ENCODE data around the gene NPHS1.

Gene NPHS1

DNA sequence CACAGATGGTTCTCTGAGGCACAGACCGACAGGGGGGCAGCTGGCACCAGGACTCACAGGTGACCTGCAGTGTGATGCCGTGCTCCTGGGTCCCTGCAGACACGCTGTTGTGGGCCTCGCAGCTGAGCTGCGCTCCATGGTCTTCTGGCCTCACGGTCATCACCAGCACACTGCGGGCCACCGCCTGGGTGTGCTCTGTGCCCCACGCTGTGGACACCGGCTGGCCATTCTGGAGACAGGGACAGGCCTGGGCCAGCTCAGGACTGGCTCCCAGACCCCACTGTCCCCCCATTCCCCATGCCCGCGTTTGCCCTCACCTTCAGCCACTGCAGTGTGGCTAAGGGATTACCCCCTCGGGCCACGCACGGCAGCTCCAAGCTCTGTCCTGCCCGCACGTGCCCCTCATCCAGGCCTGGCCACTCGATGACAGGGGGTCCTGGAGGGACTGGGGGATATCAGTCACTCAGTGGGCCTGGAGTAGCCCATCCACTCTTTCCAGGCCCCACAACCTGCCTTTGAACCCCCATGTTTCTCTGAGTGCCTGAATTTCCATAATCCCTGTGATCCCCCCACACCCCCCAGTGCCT lies 3.3 kb downstream of the NPHS1 start:
- no peak for DNase-seq (ENCODE audit: low read depth)
- no peak for TF ChIP-seq CTCF (IDR thresholded peaks at IDR 0.05; ENCODE audit: insufficient read depth, low read depth, low read length, missing control alignments)

DNA sequence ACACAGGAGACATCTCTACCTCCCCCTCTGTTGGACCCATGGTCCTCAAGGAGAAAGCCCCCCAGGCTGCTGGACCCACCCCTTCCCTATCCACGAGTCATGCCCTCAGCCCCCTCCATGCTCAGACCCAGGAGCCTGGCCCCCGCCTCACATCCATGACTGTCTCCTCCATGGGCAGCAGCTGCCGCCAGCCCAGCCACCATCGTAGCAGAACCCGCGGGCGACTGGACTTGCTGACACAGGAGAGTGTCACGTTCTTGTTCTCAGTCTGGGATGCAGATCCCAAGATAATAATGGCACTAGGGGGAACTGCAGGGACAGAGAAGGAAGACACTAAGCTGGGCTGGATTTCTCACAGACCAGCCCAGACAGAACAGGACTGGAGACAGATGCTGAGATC lies 3.8 kb downstream of the NPHS1 start:
- no peak for DNase-seq (ENCODE audit: low read depth)
- H3K4me3 ChIP-seq (ENCODE audit: low read depth, low read length), result no peak overlapping the region
- no peak for TF ChIP-seq CTCF (IDR thresholded peaks at IDR 0.05; ENCODE audit: insufficient read depth, low read depth, low read length, missing control alignments)

More for the DNA sequence above, 3.3 kb downstream of the NPHS1 start:
- no peak overlapping the region for H3K4me3 ChIP-seq (ENCODE audit: low read depth, low read length)

- no peak for DNase-seq (ENCODE audit: low read depth)
- no peak overlapping the region for H3K4me3 ChIP-seq (ENCODE audit: low read depth, low read length)
- no peak for TF ChIP-seq CTCF (IDR thresholded peaks at IDR 0.05; ENCODE audit: insufficient read depth, low read depth, low read length, missing control alignments)
These were observed 4.4 kb downstream of the NPHS1 start for GRCh38 chr19:35847911-35848310.

DNA sequence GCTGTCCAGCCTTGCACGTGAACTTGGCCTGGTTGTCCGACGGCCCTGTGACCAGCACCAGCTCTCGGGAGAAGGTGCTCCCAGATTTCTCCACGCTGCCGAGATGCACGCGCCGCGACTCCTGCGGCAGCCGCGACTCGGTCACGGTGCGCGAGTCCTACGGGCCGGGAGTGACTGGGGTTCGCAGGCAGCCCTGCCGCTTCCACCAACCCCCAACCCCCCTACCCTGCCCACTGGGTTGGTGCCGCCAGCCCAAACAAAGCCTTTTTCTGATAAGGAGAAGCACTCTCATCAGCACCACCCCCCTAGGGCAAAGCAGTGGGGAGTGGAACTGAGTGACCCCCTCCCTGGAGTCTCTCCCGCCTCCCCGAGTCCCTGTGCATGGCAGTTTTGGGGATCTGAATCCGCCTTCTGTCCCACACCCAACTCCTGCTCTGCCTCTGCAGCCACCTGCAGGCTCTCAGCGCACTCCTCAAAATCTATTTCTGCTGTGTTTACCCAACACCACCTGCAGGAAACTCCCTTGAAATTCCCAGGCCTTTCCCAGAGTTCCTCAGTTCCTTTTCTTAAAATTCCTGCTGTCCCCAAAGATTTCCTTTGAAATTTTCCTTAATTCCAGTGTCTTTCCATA lies 6.2 kb downstream of the NPHS1 start:
- H3K4me3 ChIP-seq (ENCODE audit: low read depth, low read length), result no peak overlapping the region
- no peak for TF ChIP-seq CTCF (IDR thresholded peaks at IDR 0.05; ENCODE audit: insufficient read depth, low read depth, low read length, missing control alignments)
- DNase-seq (ENCODE audit: low read depth), result no peak

GRCh38 chr19:35845215-35846037 lies 6.9 kb downstream of the NPHS1 start:
- no peak for DNase-seq (ENCODE audit: low read depth)
- TF ChIP-seq CTCF (IDR thresholded peaks at IDR 0.05; ENCODE audit: insufficient read depth, low read depth, low read length, missing control alignments), result no peak
- no peak overlapping the region for H3K4me3 ChIP-seq (ENCODE audit: low read depth, low read length)

DNA sequence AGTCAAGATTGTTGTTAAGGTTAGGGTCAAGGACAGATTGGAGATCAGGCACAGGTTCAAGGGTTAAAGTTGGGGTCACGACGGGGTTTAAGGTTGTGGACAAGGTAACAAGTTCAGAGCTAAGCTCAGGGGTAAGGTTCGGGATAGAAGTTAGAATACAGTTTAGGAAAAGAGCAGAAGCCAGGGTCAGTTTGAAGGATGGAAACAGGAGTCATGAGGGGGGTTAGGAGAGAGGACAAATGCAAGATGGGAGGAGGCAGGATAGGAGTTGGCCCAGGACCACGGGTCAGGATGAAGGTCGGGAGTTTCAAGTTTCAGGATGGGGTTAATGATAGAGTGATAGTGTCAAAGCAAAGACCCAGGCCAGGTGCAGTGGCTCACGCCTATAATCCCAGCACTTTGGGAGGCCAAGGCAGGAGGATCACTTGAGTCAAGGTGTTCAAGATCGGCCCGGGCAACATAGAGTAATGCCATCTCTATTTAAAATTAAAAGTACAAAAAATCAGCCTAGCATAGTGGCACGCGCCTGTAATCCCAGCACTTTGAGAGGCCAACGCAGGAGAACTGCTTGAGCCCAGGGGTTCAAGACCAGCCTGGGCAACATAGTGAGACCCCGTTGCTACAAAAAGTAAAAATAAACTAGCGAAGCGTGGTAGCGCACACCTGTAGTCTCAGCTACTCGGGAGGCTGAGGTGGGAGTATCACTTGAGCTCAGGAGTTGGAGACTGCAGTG lies 7.7 kb downstream of the NPHS1 start:
- TF ChIP-seq CTCF (IDR thresholded peaks at IDR 0.05; ENCODE audit: insufficient read depth, low read depth, low read length, missing control alignments), result no peak
- H3K4me3 ChIP-seq (ENCODE audit: low read depth, low read length), result no peak overlapping the region
- no peak for DNase-seq (ENCODE audit: low read depth)
